Activated naive CD4-positive, alpha-beta T cell treated with anti-CD3 and anti-CD28 coated beads, Interleukin-2, amount 10 ng/mL, durations not matched to agents 7 days and 5 days (primary cell): ENCODE results near the gene ORC1.

Source experiments
- CTCF ChIA-PET: fragments of 350-600 bp; sonication (Branson Sonifier 250); formaldehyde crosslinking; loops from one replicate; lab custom pipeline; 2021; ENCODE audit warnings: antibody characterized with exemption; lab: Charles Lee
- DNase-seq: peaks from one replicate; pipeline ENCODE4 v3.0.0-alpha.2; 2020
- H3K27ac Mint-ChIP-seq: one replicate; pipeline ENCODE4 v1.8.0; 2021; ENCODE audit warnings: mild to moderate bottlenecking, moderate library complexity, mixed read lengths
- H3K27me3 Mint-ChIP-seq: one replicate; pipeline ENCODE4 v1.8.0; 2021; ENCODE audit warnings: mild to moderate bottlenecking, mixed read lengths
- H3K36me3 Mint-ChIP-seq: one replicate; pipeline ENCODE4 v1.8.0; 2021; ENCODE audit warnings: mixed read lengths
- H3K4me1 Mint-ChIP-seq: one replicate; pipeline ENCODE4 v1.8.0; 2021; ENCODE audit warnings: mixed read lengths
- H3K4me3 Mint-ChIP-seq: one replicate; pipeline ENCODE4 v1.8.0; 2021; ENCODE audit warnings: mild to moderate bottlenecking, moderate library complexity, mixed read lengths
- H3K9me3 Mint-ChIP-seq: one replicate; pipeline ENCODE4 v1.8.0; 2021; ENCODE audit warnings: mixed read lengths

Gene ORC1

GRCh38 chr1:52404116-52404974 is at the start of gene ORC1, which contains the start of gene PRPF38A:
Gene ORC1 (minus strand): TSS chr1:52404423. CDS start chr1:52402223, 2,200 bp downstream.
Gene PRPF38A (plus strand): TSS chr1:52404602. CDS start chr1:52404750, 148 bp downstream.
- peak within 1 kb of the TSS; percentile 99 for H3K27ac Mint-ChIP-seq
- CTCF ChIA-PET: interaction anchor here (0.6 to 2.2 kb wide), 13 partner anchors 9 to 284 kb away, joined by 3 to 15 read pairs (median 4); partner anchors contain the start of gene GPX7
- H3K4me1 Mint-ChIP-seq: peaks cover 65% of the 10 kb centered on the region
- no peaks in the 10 kb centered on the region for H3K27me3 Mint-ChIP-seq
- peak; percentile 99 for DNase-seq
- no peaks in the 10 kb centered on the region for H3K9me3 Mint-ChIP-seq
- H3K4me3 Mint-ChIP-seq: peak within 1 kb of the TSS; percentile 99
- peaks cover 59% of the 10 kb centered on the region for H3K36me3 Mint-ChIP-seq

GRCh38 chr1:52444463-52444862 is 40.2 kb upstream of the ORC1 start:
- no peaks in the 10 kb centered on the region for H3K27me3 Mint-ChIP-seq
- no peaks in the 10 kb centered on the region for H3K9me3 Mint-ChIP-seq
- H3K36me3 Mint-ChIP-seq: peaks cover 37% of the 10 kb centered on the region
- no peak for DNase-seq
- CTCF ChIA-PET: no interaction called here
- H3K27ac Mint-ChIP-seq: no peak overlapping the region
- H3K4me3 Mint-ChIP-seq: no peak overlapping the region
- H3K4me1 Mint-ChIP-seq: no peaks in the 10 kb centered on the region

- CTCF ChIA-PET: no interaction called here
- Mint-ChIP-seq H3K27ac (no peak overlapping the region), H3K27me3 (no peaks in the 10 kb centered on the region), H3K4me3 (no peak overlapping the region), H3K36me3 (peaks cover 43% of the 10 kb centered on the region), H3K9me3 (no peaks in the 10 kb centered on the region), H3K4me1 (no peaks in the 10 kb centered on the region)
- DNase-seq: no peak
These were observed 35.8 kb upstream of the ORC1 start for GRCh38 chr1:52439976-52440375.

GRCh38 chr1:52436817-52437216 is 32.6 kb upstream of the ORC1 start:
- no peak overlapping the region for H3K27ac Mint-ChIP-seq
- H3K4me1 Mint-ChIP-seq: no peaks in the 10 kb centered on the region
- H3K4me3 Mint-ChIP-seq: no peak overlapping the region
- no peaks in the 10 kb centered on the region for H3K27me3 Mint-ChIP-seq
- peaks cover 53% of the 10 kb centered on the region for H3K36me3 Mint-ChIP-seq
- no peak for DNase-seq
- H3K9me3 Mint-ChIP-seq: no peaks in the 10 kb centered on the region
- CTCF ChIA-PET: no interaction called here

GRCh38 chr1:52435650-52436049 is 31.4 kb upstream of the ORC1 start:
- no peaks in the 10 kb centered on the region for H3K27me3 Mint-ChIP-seq
- CTCF ChIA-PET: no interaction called here
- no peaks in the 10 kb centered on the region for H3K9me3 Mint-ChIP-seq
- H3K27ac Mint-ChIP-seq: no peak overlapping the region
- peaks cover 55% of the 10 kb centered on the region for H3K36me3 Mint-ChIP-seq
- H3K4me1 Mint-ChIP-seq: no peaks in the 10 kb centered on the region
- no peak for DNase-seq
- no peak overlapping the region for H3K4me3 Mint-ChIP-seq

GRCh38 chr1:52435211-52435610 is 31.0 kb upstream of the ORC1 start:
- H3K36me3 Mint-ChIP-seq: peaks cover 57% of the 10 kb centered on the region
- H3K4me3 Mint-ChIP-seq: no peak overlapping the region
- no peak overlapping the region for H3K27ac Mint-ChIP-seq
- CTCF ChIA-PET: no interaction called here
- H3K9me3 Mint-ChIP-seq: no peaks in the 10 kb centered on the region
- DNase-seq: no peak
- H3K27me3 Mint-ChIP-seq: no peaks in the 10 kb centered on the region
- H3K4me1 Mint-ChIP-seq: no peaks in the 10 kb centered on the region

- no peak overlapping the region for H3K4me3 Mint-ChIP-seq
- CTCF ChIA-PET: interaction anchor here (0.5 kb wide), 1 partner anchor 99 kb away, joined by 3 read pairs; no protein-coding TSS in a partner anchor
- DNase-seq: no peak
- no peaks in the 10 kb centered on the region for H3K27me3 Mint-ChIP-seq
- H3K4me1 Mint-ChIP-seq: no peaks in the 10 kb centered on the region
- no peak overlapping the region for H3K27ac Mint-ChIP-seq
- H3K36me3 Mint-ChIP-seq: peaks cover 57% of the 10 kb centered on the region
- H3K9me3 Mint-ChIP-seq: no peaks in the 10 kb centered on the region
These were observed 28.6 kb upstream of the ORC1 start for GRCh38 chr1:52432807-52433206.

- Mint-ChIP-seq H3K27ac (no peak overlapping the region), H3K4me3 (no peak overlapping the region), H3K27me3 (no peaks in the 10 kb centered on the region), H3K36me3 (peaks cover 56% of the 10 kb centered on the region), H3K4me1 (peaks cover 42% of the 10 kb centered on the region), H3K9me3 (peaks cover 3% of the 10 kb centered on the region)
- no peak for DNase-seq
- CTCF ChIA-PET: no interaction called here
These were observed 22.9 kb upstream of the ORC1 start for GRCh38 chr1:52427152-52427551.

- no peaks in the 10 kb centered on the region for H3K27me3 Mint-ChIP-seq
- peaks cover 46% of the 10 kb centered on the region for H3K4me1 Mint-ChIP-seq
- peak overlapping the region; percentile 99 for H3K27ac Mint-ChIP-seq
- peaks cover 3% of the 10 kb centered on the region for H3K9me3 Mint-ChIP-seq
- no peak overlapping the region for H3K4me3 Mint-ChIP-seq
- CTCF ChIA-PET: interaction anchor here (0.6 to 0.7 kb wide), 2 partner anchors 18 to 589 kb away, joined by 3 read pairs; no protein-coding TSS in a partner anchor
- DNase-seq: no peak
- peaks cover 57% of the 10 kb centered on the region for H3K36me3 Mint-ChIP-seq
These were observed 22.1 kb upstream of the ORC1 start for GRCh38 chr1:52426371-52426770.

- no peak for DNase-seq
- Mint-ChIP-seq H3K36me3 (peaks cover 54% of the 10 kb centered on the region), H3K4me3 (peak overlapping the region; percentile 39), H3K27ac (peak overlapping the region; percentile 99), H3K9me3 (peaks cover 3% of the 10 kb centered on the region), H3K27me3 (no peaks in the 10 kb centered on the region), H3K4me1 (peaks cover 48% of the 10 kb centered on the region)
- CTCF ChIA-PET: interaction anchor here (1.0 to 2.4 kb wide), 4 partner anchors 20 to 242 kb away, joined by 3 to 13 read pairs (median 4); partner anchors contain the start of genes ORC1 and PRPF38A
These were observed 20.6 kb upstream of the ORC1 start for GRCh38 chr1:52424813-52425212.

- peak; percentile 42 for DNase-seq
- peak overlapping the region; percentile 39 for H3K4me3 Mint-ChIP-seq
- peaks cover 54% of the 10 kb centered on the region for H3K4me1 Mint-ChIP-seq
- no peaks in the 10 kb centered on the region for H3K27me3 Mint-ChIP-seq
- peaks cover 3% of the 10 kb centered on the region for H3K9me3 Mint-ChIP-seq
- CTCF ChIA-PET: interaction anchor here (1.0 to 2.4 kb wide), 5 partner anchors 19 to 243 kb away, joined by 3 to 13 read pairs (median 4); partner anchors contain the start of genes ORC1 and PRPF38A
- H3K27ac Mint-ChIP-seq: peak overlapping the region; percentile 99
- peaks cover 60% of the 10 kb centered on the region for H3K36me3 Mint-ChIP-seq
These were observed 20.0 kb upstream of the ORC1 start for GRCh38 chr1:52424231-52424636.

- no peaks in the 10 kb centered on the region for H3K27me3 Mint-ChIP-seq
- peaks cover 59% of the 10 kb centered on the region for H3K36me3 Mint-ChIP-seq
- peaks cover 3% of the 10 kb centered on the region for H3K9me3 Mint-ChIP-seq
- CTCF ChIA-PET: interaction anchor here (1.0 to 2.4 kb wide), 3 partner anchors 19 to 243 kb away, joined by 4 to 13 read pairs (median 5); partner anchors contain the start of genes ORC1 and PRPF38A
- H3K27ac Mint-ChIP-seq: peak overlapping the region; percentile 99
- DNase-seq: peak; percentile 85
- peaks cover 57% of the 10 kb centered on the region for H3K4me1 Mint-ChIP-seq
- peak overlapping the region; percentile 39 for H3K4me3 Mint-ChIP-seq
These were observed 19.5 kb upstream of the ORC1 start for GRCh38 chr1:52423771-52424170.

- Mint-ChIP-seq H3K9me3 (peaks cover 3% of the 10 kb centered on the region), H3K4me1 (peaks cover 65% of the 10 kb centered on the region), H3K36me3 (peaks cover 61% of the 10 kb centered on the region), H3K4me3 (no peak overlapping the region), H3K27ac (peak overlapping the region; percentile 82), H3K27me3 (no peaks in the 10 kb centered on the region)
- DNase-seq: no peak
- CTCF ChIA-PET: interaction anchor here (2.4 kb wide), 1 partner anchor 18 kb away, joined by 13 read pairs; the partner anchor contains the start of genes ORC1 and PRPF38A
These were observed 18.8 kb upstream of the ORC1 start for GRCh38 chr1:52423055-52423454.

- peaks cover 61% of the 10 kb centered on the region for H3K4me1 Mint-ChIP-seq
These were observed 16.5 kb upstream of the ORC1 start for GRCh38 chr1:52420713-52421112.

More at GRCh38 chr1:52420713-52421112, 16.5 kb upstream of the ORC1 start:
- Mint-ChIP-seq H3K4me3 (no peak overlapping the region), H3K27me3 (no peaks in the 10 kb centered on the region), H3K27ac (no peak overlapping the region), H3K9me3 (peaks cover under 1% of the 10 kb centered on the region), H3K36me3 (peaks cover 56% of the 10 kb centered on the region)
- no peak for DNase-seq
- CTCF ChIA-PET: no interaction called here
